CD14-positive monocyte (primary cell): ENCODE data around the gene NUP93. TPM values are rescaled to one million over a fixed set of nuclear protein-coding genes. Genes with fewer than 3 reads are reported as not detected.
"Not testable (repeated sequence)": the region's sequence is repeated elsewhere in the genome, so short reads cannot be mapped to it uniquely, and the experiment has no call there.

Experiments
- DNase-seq, 3 donors: peaks; one replicate each; pipeline ENCODE4 v3.0.0-alpha.2; 2011 to 2022
- H2AFZ ChIP-seq: 2 replicates; pipeline ENCODE4 v1.6.0; 2012; ENCODE audit warnings: mild to moderate bottlenecking, low read depth, low read length, inconsistent platforms; ENCODE audit not compliant: insufficient read depth, poor library complexity, severe bottlenecking
- H3K27ac ChIP-seq, 2 donors: 1 replicate in 1 of 2; 2 replicates in 1 of 2; pipeline ENCODE4 v1.5.1; 2012 to 2013; ENCODE audit warnings: low read length in 2 of 2, control low read depth in 1 of 2, inconsistent platforms in 1 of 2, low read depth in 1 of 2, mild to moderate bottlenecking in 1 of 2
- H3K27me3 ChIP-seq, 2 donors: one replicate each; pipeline versions ENCODE4 v1.6.0 to v1.6.1; 2011 to 2013; ENCODE audit warnings: low read length in 2 of 2; ENCODE audit not compliant: control insufficient read depth in 2 of 2, insufficient read depth in 2 of 2
- H3K36me3 ChIP-seq, 2 donors: replicated peaks in 1 of 2; 1 replicate in 1 of 2; 2 replicates in 1 of 2; pipeline versions ENCODE4 v1.5.1 to v1.6.1; 2012 to 2013; ENCODE audit warnings: low read length in 2 of 2, control low read depth in 1 of 2, inconsistent platforms in 1 of 2, mild to moderate bottlenecking in 1 of 2; ENCODE audit not compliant: insufficient read depth in 2 of 2, control insufficient read depth in 1 of 2
- H3K4me1 ChIP-seq, 2 donors: 1 replicate in 1 of 2; 2 replicates in 1 of 2; pipeline versions ENCODE4 v1.5.1 to v1.6.1; 2012 to 2013; ENCODE audit warnings: low read length in 2 of 2, control low read depth in 1 of 2, inconsistent platforms in 1 of 2, mild to moderate bottlenecking in 1 of 2, moderate library complexity in 1 of 2; ENCODE audit not compliant: insufficient read depth in 2 of 2, control insufficient read depth in 1 of 2
- H3K4me2 ChIP-seq: replicated peaks from 2 replicates; pipeline ENCODE3; 2012; ENCODE audit warnings: low read length, moderate library complexity, mild to moderate bottlenecking; ENCODE audit not compliant: poor library complexity, severe bottlenecking; ENCODE audit errors: extremely low read depth
- H3K4me3 ChIP-seq, 3 experiments: fragments of 200-600 bp in 1 of 3; sonication (generic) in 1 of 3; replicated peaks in 1 of 3; 1 replicate in 2 of 3; 2 replicates in 1 of 3; pipeline ENCODE4 v1.5.1; 2011 to 2013; ENCODE audit warnings: low read length in 3 of 3, mild to moderate bottlenecking in 3 of 3, control low read depth in 2 of 3, low read depth in 2 of 3, inconsistent platforms in 1 of 3, moderate library complexity in 1 of 3
- H3K79me2 ChIP-seq: 2 replicates; pipeline ENCODE4 v1.6.0; 2012; ENCODE audit warnings: mild to moderate bottlenecking, control low read depth, inconsistent platforms, low read length, moderate library complexity; ENCODE audit not compliant: insufficient read depth
- H3K9ac ChIP-seq: 2 replicates; pipeline ENCODE4 v1.6.0; 2017; ENCODE audit warnings: low read length, mild to moderate bottlenecking; ENCODE audit not compliant: insufficient read depth, poor library complexity, severe bottlenecking
- H3K9me3 ChIP-seq, 2 donors: replicated peaks in 1 of 2; 1 replicate in 1 of 2; 2 replicates in 1 of 2; pipeline versions ENCODE4 v1.5.1 to v1.6.1; 2012 to 2013; ENCODE audit warnings: low read length in 2 of 2, control low read depth in 1 of 2; ENCODE audit not compliant: control insufficient read depth in 1 of 2, insufficient read depth in 1 of 2
- H4K20me1 ChIP-seq: 2 replicates; pipeline ENCODE4 v1.6.0; 2012; ENCODE audit warnings: mild to moderate bottlenecking, low read length, control low read depth, moderate library complexity; ENCODE audit not compliant: insufficient read depth
- H3K27ac Mint-ChIP-seq, 7 donors: one replicate each; pipeline ENCODE4 v1.8.0; 2020; ENCODE audit warnings: mild to moderate bottlenecking in 7 of 7, mixed read lengths in 7 of 7, moderate library complexity in 6 of 7, inconsistent platforms in 2 of 7
- H3K27me3 Mint-ChIP-seq, 3 donors: one replicate each; pipeline ENCODE4 v1.8.0; 2021 to 2022; ENCODE audit warnings: low read depth in 3 of 3, mild to moderate bottlenecking in 3 of 3, mixed read lengths in 3 of 3, moderate library complexity in 3 of 3, inconsistent platforms in 1 of 3
- H3K36me3 Mint-ChIP-seq, 2 donors: one replicate each; pipeline ENCODE4 v1.8.0; 2020; ENCODE audit warnings: mixed read lengths in 2 of 2, inconsistent platforms in 1 of 2, mild to moderate bottlenecking in 1 of 2
- H3K4me1 Mint-ChIP-seq: one replicate; pipeline ENCODE4 v1.8.0; 2020; ENCODE audit warnings: mild to moderate bottlenecking, mixed read lengths
- H3K4me3 Mint-ChIP-seq, 2 donors: one replicate each; pipeline ENCODE4 v1.8.0; 2020; ENCODE audit warnings: mild to moderate bottlenecking in 2 of 2, mixed read lengths in 2 of 2, moderate library complexity in 1 of 2
- H3K9me3 Mint-ChIP-seq, 7 donors: one replicate each; pipeline ENCODE4 v1.8.0; 2020 to 2022; ENCODE audit warnings: mixed read lengths in 7 of 7, mild to moderate bottlenecking in 6 of 7, moderate library complexity in 6 of 7, inconsistent platforms in 2 of 7
- CTCF ChIP-seq: fragments of 200-600 bp; IDR thresholded peaks from one replicate; pipeline ENCODE4 v1.8.0; 2022; ENCODE audit warnings: antibody characterized with exemption, mild to moderate bottlenecking
- WGBS: methylation state at CpG from one replicate; pipeline ENCODE4 v1.1.5; 2013; ENCODE audit warnings: missing lambda C conversion rate; ENCODE audit not compliant: insufficient coverage; 5-methylcytosine and 5-hydroxymethylcytosine counted together
- intact Hi-C, 2 donors: fragments of 100-400 bp; cut with micrococcal nuclease; formaldehyde crosslinking; loops; one replicate each; pipeline versions ENCODE4 v1.15.0 to v1.15.1; 2023
- polyA plus RNA-seq, 3 donors: library from polyadenylated mRNA; depleted of rRNA in 1 of 3; unstranded in 2 of 3; stranded (reverse) in 1 of 3; fragments of 300-500 nt in 2 of 3; fragments of >200 nt in 1 of 3; fragmentation: Illumina TruSeq in 2 of 3; gene quantifications; 1 replicate in 2 of 3; 2 replicates in 1 of 3; pipeline ENCODE4 v1.2.3, GENCODE V29; 2012 to 2021

Gene NUP93
- polyA plus RNA-seq, 3 donors: 46.6 to 77.7 (median 59.4) TPM

- Histone ChIP-seq H3K9me3 (no peaks in the 10 kb centered on the region), H3K9ac (no peak overlapping the region), H3K4me3 (no peak overlapping the region), H3K27me3 (no peaks in the 10 kb centered on the region), H3K4me1 (peaks cover 0 to 4% of the 10 kb centered on the region in 2 donors), H3K27ac (no peak overlapping the region), H3K36me3 (peaks cover 27 to 49% of the 10 kb centered on the region in 2 donors), H4K20me1 (no peaks in the 10 kb centered on the region), H3K79me2 (no peaks in the 10 kb centered on the region), H3K4me2 (no peak overlapping the region), H2AFZ (no peak overlapping the region)
- H3K9me3 Mint-ChIP-seq: peaks cover 0 to 3% (median 0%) of the 10 kb centered on the region in 7 donors
- H3K4me3 Mint-ChIP-seq: no peak overlapping the region
- H3K27ac Mint-ChIP-seq: peak overlapping the region in 2 of 7 donors; percentile 8 to 15
- H3K4me1 Mint-ChIP-seq: peaks cover 2% of the 10 kb centered on the region
- TF ChIP-seq CTCF: no peak
- DNase-seq: no peak
- intact Hi-C loops: no loop called here
- peaks cover 47 to 50% of the 10 kb centered on the region in 2 donors for H3K36me3 Mint-ChIP-seq
- H3K27me3 Mint-ChIP-seq: no peaks in the 10 kb centered on the region
- 98% methylated on average over 3 of the region's 3 CpGs for WGBS
Measured at GRCh38 chr16:56807011-56807675, 77.2 kb downstream of the NUP93 start.

GRCh38 chr16:56807676-56808067 lies 77.7 kb downstream of the NUP93 start:
- H3K79me2 ChIP-seq, H3K9me3 Mint-ChIP-seq, H3K9me3 ChIP-seq, H2AFZ ChIP-seq, H3K9ac ChIP-seq, H3K27me3 ChIP-seq, H3K27ac Mint-ChIP-seq, H3K4me2 ChIP-seq, intact Hi-C loops, H3K4me1 ChIP-seq, H3K4me1 Mint-ChIP-seq, H4K20me1 ChIP-seq, H3K27me3 Mint-ChIP-seq, DNase-seq, H3K4me3 ChIP-seq, H3K4me3 Mint-ChIP-seq, H3K27ac ChIP-seq: not testable (repeated sequence)
- peaks cover 27 to 49% of the 10 kb centered on the region in 2 donors for H3K36me3 ChIP-seq
- 100% methylated on average over 1 of the region's 9 CpGs for WGBS
- peaks cover 45 to 50% of the 10 kb centered on the region in 2 donors for H3K36me3 Mint-ChIP-seq
